GM10266 (cell line): ENCODE data around the gene ATRN.

Experiments
- DNase-seq: peaks from one replicate; pipeline ENCODE4 v3.0.0; 2012; ENCODE audit errors: extremely low spot score
- CTCF ChIP-seq: IDR thresholded peaks from 2 replicates; pipeline ENCODE4 v1.5.1; 2012; ENCODE audit warnings: mild to moderate bottlenecking, low read depth; ENCODE audit not compliant: control insufficient read depth, insufficient read depth; ENCODE audit errors: missing control alignments

Gene ATRN

GRCh38 chr20:3693376-3693775 lies 222.6 kb downstream of the ATRN start:
- DNase-seq = no peak
- TF ChIP-seq CTCF = no peak

GRCh38 chr20:3694864-3695263 lies 224.0 kb downstream of the ATRN start:
- no peak for TF ChIP-seq CTCF
- DNase-seq = no peak

- peak; percentile 35 for TF ChIP-seq CTCF
- no peak for DNase-seq
Observed at GRCh38 chr20:3696200-3696599, 225.4 kb downstream of the ATRN start.

- DNase-seq = no peak
- TF ChIP-seq CTCF = no peak
Observed at GRCh38 chr20:3696745-3697587, 226.1 kb downstream of the ATRN start.

GRCh38 chr20:3697588-3698305 lies 226.9 kb downstream of the ATRN start:
- TF ChIP-seq CTCF = no peak
- no peak for DNase-seq

- no peak for TF ChIP-seq CTCF
- no peak for DNase-seq
Observed at GRCh38 chr20:3698591-3699001, 227.8 kb downstream of the ATRN start.

GRCh38 chr20:3699037-3699436 lies 228.2 kb downstream of the ATRN start:
- TF ChIP-seq CTCF = no peak
- no peak for DNase-seq
